Mesothelial cell of epicardium (in vitro differentiated cells): Measurements from ENCODE around the gene ZMYM2. TPM values are rescaled to one million over a fixed set of nuclear protein-coding genes. Genes with fewer than 3 reads are reported as not detected.
"Not testable (repeated sequence)": the region's sequence is repeated elsewhere in the genome, so short reads cannot be mapped to it uniquely, and the experiment has no call there.

Experiments
- DNase-seq, 2 experiments: peaks; one replicate each; pipeline ENCODE4 v3.0.0; 2021; ENCODE audit warnings: low spot score in 2 of 2; ENCODE audit not compliant: unreplicated experiment in 2 of 2
- H3K27ac Mint-ChIP-seq: 2 replicates; pipeline ENCODE4 v1.8.0; 2021; ENCODE audit warnings: mixed read lengths
- H3K27me3 Mint-ChIP-seq: 2 replicates; pipeline ENCODE4 v1.8.0; 2021; ENCODE audit warnings: low read depth, mixed read lengths
- H3K36me3 Mint-ChIP-seq: 2 replicates; pipeline ENCODE4 v1.8.0; 2021; ENCODE audit warnings: mixed read lengths
- H3K4me1 Mint-ChIP-seq: 2 replicates; pipeline ENCODE4 v1.8.0; 2021; ENCODE audit warnings: mixed read lengths
- H3K4me3 Mint-ChIP-seq: 2 replicates; pipeline ENCODE4 v1.8.0; 2021; ENCODE audit warnings: mild to moderate bottlenecking, moderate library complexity, mixed read lengths
- H3K9me3 Mint-ChIP-seq: 2 replicates; pipeline ENCODE4 v1.8.0; 2021; ENCODE audit warnings: mixed read lengths
- CTCF ChIP-seq: fragments of 200-600 bp; sonication (generic); IDR thresholded peaks from one replicate; pipeline ENCODE4 v1.5.0; 2021; ENCODE audit warnings: antibody characterized with exemption; ENCODE audit not compliant: unreplicated experiment
- total RNA-seq: library from RNA; stranded (reverse); gene quantifications from 3 replicates; pipeline ENCODE4 v1.2.1, GENCODE V29; 2021

ZMYM2 gene
- total RNA-seq, 1 donor from 2014 or later: 208 TPM

GRCh38 chr13:19960653-19960976 is 2.1 kb downstream of the ZMYM2 start:
- no peaks in the 10 kb centered on the region for H3K27me3 Mint-ChIP-seq
- DNase-seq: no peak
- H3K27ac Mint-ChIP-seq: peak overlapping the region; percentile 96
- peaks cover 33% of the 10 kb centered on the region for H3K4me1 Mint-ChIP-seq
- peaks cover 6% of the 10 kb centered on the region for H3K9me3 Mint-ChIP-seq
- TF ChIP-seq CTCF: no peak
- H3K36me3 Mint-ChIP-seq: peaks cover 9% of the 10 kb centered on the region
- H3K4me3 Mint-ChIP-seq: peak overlapping the region; percentile 98

- Mint-ChIP-seq H3K9me3 (no peaks in the 10 kb centered on the region), H3K27ac (peak overlapping the region; percentile 3), H3K4me3 (peak overlapping the region; percentile 56), H3K36me3 (peaks cover 10% of the 10 kb centered on the region), H3K27me3 (no peaks in the 10 kb centered on the region), H3K4me1 (peaks cover 33% of the 10 kb centered on the region)
- no peak for TF ChIP-seq CTCF
- no peak for DNase-seq
Observed at GRCh38 chr13:19961489-19961888, 3.0 kb downstream of the ZMYM2 start.

- TF ChIP-seq CTCF: no peak
- Mint-ChIP-seq H3K27ac (peak overlapping the region; percentile 25), H3K4me1 (peaks cover 33% of the 10 kb centered on the region), H3K27me3 (no peaks in the 10 kb centered on the region), H3K4me3 (no peak overlapping the region), H3K36me3 (peaks cover 13% of the 10 kb centered on the region), H3K9me3 (no peaks in the 10 kb centered on the region)
- DNase-seq: no peak
Observed at GRCh38 chr13:19961924-19962323, 3.4 kb downstream of the ZMYM2 start.

- Mint-ChIP-seq H3K27ac (no peak overlapping the region), H3K4me1 (peaks cover 33% of the 10 kb centered on the region), H3K36me3 (peaks cover 19% of the 10 kb centered on the region), H3K27me3 (no peaks in the 10 kb centered on the region), H3K4me3 (no peak overlapping the region), H3K9me3 (no peaks in the 10 kb centered on the region)
- no peak for DNase-seq
- TF ChIP-seq CTCF: no peak
Observed at GRCh38 chr13:19962894-19963293, 4.4 kb downstream of the ZMYM2 start.

GRCh38 chr13:19967621-19968020 is 9.1 kb downstream of the ZMYM2 start:
- H3K4me1 Mint-ChIP-seq: peaks cover 12% of the 10 kb centered on the region
- peaks cover 23% of the 10 kb centered on the region for H3K36me3 Mint-ChIP-seq
- H3K27ac Mint-ChIP-seq: no peak overlapping the region
- no peak overlapping the region for H3K4me3 Mint-ChIP-seq
- no peaks in the 10 kb centered on the region for H3K27me3 Mint-ChIP-seq
- H3K9me3 Mint-ChIP-seq: no peaks in the 10 kb centered on the region
- no peak for DNase-seq
- TF ChIP-seq CTCF: no peak

GRCh38 chr13:19974498-19975009 is 16.0 kb downstream of the ZMYM2 start:
- H3K27me3 Mint-ChIP-seq, H3K4me1 Mint-ChIP-seq: not testable (repeated sequence)
- H3K9me3 Mint-ChIP-seq: peaks cover 26% of the 10 kb centered on the region

More at GRCh38 chr13:19974498-19975009, 16.0 kb downstream of the ZMYM2 start:
- not testable (repeated sequence) for DNase-seq, H3K27ac Mint-ChIP-seq, H3K4me3 Mint-ChIP-seq
- H3K36me3 Mint-ChIP-seq: peaks cover 49% of the 10 kb centered on the region
